ENCODE results near the gene JCAD.
"Not testable (repeated sequence)": the region's sequence is repeated elsewhere in the genome, so short reads cannot be mapped to it uniquely, and the experiment has no call there.

JCAD gene

DNA sequence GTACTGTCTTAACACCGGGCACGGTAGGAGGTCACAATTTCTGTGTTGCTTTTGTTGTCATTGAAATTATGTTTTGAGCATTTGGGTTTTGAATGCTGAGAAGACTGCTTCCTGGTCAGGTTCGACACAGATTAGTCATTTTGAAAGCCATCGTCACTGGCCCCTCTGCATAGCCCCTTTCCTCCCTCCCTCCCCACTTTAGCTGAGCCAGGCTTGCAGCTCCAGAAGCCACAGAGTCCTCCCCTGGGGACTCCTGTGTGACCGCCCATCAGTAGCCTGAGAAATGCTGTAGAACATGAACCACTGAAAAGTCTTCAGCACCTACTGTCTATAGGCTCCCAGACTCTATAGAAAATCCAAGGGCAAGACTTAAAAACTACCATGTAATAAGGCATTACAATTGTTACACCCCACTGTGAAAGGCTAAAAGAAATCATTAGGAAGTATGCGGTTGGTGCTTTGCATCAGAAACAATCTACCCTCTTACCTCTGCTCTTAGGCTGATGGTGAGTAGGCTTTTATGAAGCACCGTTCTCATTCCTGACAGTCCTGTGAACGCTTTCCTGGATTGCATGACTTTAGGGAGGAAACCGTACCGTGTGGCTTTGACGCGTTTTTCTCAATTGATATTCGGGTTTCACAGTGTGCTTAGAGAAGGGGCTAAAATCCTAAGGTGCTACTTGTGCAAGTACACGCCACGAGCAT is 24.8 kb downstream of the JCAD start:
- H3K4me3 ChIP-seq (ENCODE audit: low read length), result no peak overlapping the region

GRCh38 chr10:30032125-30032524 is 27.3 kb downstream of the JCAD start:
- no peak for DNase-seq (ENCODE audit: low read depth, low spot score)
- H3K4me3 ChIP-seq (ENCODE audit: low read length), result no peak overlapping the region

More for the DNA sequence above, 24.8 kb downstream of the JCAD start:
- DNase-seq (ENCODE audit: low read depth, low spot score), result no peak

GRCh38 chr10:30029872-30030256 is 29.5 kb downstream of the JCAD start:
- H3K4me3 ChIP-seq (ENCODE audit: low read length), result no peak overlapping the region

DNA sequence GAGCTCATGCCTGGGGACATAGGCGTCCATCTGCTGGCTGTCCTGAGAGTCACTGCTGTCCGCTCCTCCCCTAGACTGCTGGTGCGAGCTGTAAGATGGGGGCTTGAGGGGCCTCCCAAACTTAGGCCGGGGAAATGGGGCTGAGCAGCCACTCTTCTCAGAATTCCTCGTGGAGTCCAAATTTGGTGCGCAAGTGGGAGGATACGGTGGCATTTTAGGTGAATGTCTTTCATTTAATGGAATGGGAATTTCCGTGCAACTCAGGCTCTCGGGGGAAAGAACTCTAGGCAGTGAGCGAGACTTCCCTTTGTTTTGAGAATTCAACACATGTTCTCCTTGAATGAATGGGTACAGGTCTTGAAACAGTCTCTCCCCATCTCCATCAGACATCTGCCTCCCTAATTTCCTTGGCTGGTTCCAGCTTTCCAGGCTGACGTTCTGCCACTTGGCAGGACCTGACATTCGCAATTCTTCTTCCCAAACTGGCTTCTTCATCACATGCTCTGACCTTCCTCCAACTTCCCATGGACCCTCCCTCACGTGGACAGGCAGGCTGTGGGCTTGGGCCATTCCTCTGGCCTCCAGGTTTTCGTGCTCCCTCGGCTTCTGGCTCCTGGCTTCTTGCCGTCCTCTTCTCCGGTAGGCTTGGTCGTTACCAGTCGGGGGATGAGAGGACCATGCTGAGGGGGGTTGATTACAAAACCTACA is 30.1 kb downstream of the JCAD start:
- H3K4me3 ChIP-seq (ENCODE audit: low read length), result no peak overlapping the region
- DNase-seq (ENCODE audit: low read depth, low spot score), result no peak

More at GRCh38 chr10:30029872-30030256, 29.5 kb downstream of the JCAD start:
- no peak for DNase-seq (ENCODE audit: low read depth, low spot score)

DNA sequence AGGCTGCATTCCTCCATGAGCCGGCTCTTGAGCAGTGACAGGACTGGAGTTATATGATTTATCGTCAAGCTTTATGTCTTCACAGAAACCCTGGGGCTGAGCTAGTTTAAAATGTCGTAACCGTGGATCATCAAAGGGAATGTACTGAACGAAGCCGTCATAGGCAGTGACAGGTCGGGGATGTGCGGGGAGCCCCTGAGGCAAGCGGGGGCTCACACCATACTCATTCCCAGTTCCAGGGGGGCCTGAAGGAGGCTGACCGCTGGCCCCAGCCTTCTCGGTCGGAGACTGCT is 30.7 kb downstream of the JCAD start:
- DNase-seq (ENCODE audit: low read depth, low spot score), result no peak

GRCh38 chr10:30028006-30028737 is 31.2 kb downstream of the JCAD start:
- peak; percentile 33 for DNase-seq (ENCODE audit: low read depth, low spot score)

More for the DNA sequence above, 30.7 kb downstream of the JCAD start:
- no peak overlapping the region for H3K4me3 ChIP-seq (ENCODE audit: low read length)

GRCh38 chr10:30027057-30028005 is 32.1 kb downstream of the JCAD start:
- peak; percentile 97 for DNase-seq (ENCODE audit: low read depth, low spot score)
- peak overlapping the region; percentile 51 for H3K4me3 ChIP-seq (ENCODE audit: low read length)

More at GRCh38 chr10:30028006-30028737, 31.2 kb downstream of the JCAD start:
- H3K4me3 ChIP-seq (ENCODE audit: low read length), result peak overlapping the region; percentile 51

GRCh38 chr10:30026578-30026977 is 32.8 kb downstream of the JCAD start:
- H3K4me3 ChIP-seq (ENCODE audit: low read length), result peak overlapping the region; percentile 30

GRCh38 chr10:30026080-30026479 is 33.3 kb downstream of the JCAD start:
- DNase-seq (ENCODE audit: low read depth, low spot score), result no peak
- no peak overlapping the region for H3K4me3 ChIP-seq (ENCODE audit: low read length)

More at GRCh38 chr10:30026578-30026977, 32.8 kb downstream of the JCAD start:
- no peak for DNase-seq (ENCODE audit: low read depth, low spot score)

- H3K4me3 ChIP-seq (ENCODE audit: low read length), result not testable (repeated sequence)
Observed at GRCh38 chr10:30025428-30025827, 34.0 kb downstream of the JCAD start.

GRCh38 chr10:30022590-30022989 is 36.8 kb downstream of the JCAD start:
- no peak overlapping the region for H3K4me3 ChIP-seq (ENCODE audit: low read length)
- no peak for DNase-seq (ENCODE audit: low read depth, low spot score)

More at GRCh38 chr10:30025428-30025827, 34.0 kb downstream of the JCAD start:
- DNase-seq (ENCODE audit: low read depth, low spot score), result not testable (repeated sequence)

- no peak for DNase-seq (ENCODE audit: low read depth, low spot score)
- no peak overlapping the region for H3K4me3 ChIP-seq (ENCODE audit: low read length)
Observed at GRCh38 chr10:30019468-30019867, 39.9 kb downstream of the JCAD start.

GRCh38 chr10:30018496-30018895 is 40.9 kb downstream of the JCAD start:
- no peak overlapping the region for H3K4me3 ChIP-seq (ENCODE audit: low read length)
- no peak for DNase-seq (ENCODE audit: low read depth, low spot score)

DNA sequence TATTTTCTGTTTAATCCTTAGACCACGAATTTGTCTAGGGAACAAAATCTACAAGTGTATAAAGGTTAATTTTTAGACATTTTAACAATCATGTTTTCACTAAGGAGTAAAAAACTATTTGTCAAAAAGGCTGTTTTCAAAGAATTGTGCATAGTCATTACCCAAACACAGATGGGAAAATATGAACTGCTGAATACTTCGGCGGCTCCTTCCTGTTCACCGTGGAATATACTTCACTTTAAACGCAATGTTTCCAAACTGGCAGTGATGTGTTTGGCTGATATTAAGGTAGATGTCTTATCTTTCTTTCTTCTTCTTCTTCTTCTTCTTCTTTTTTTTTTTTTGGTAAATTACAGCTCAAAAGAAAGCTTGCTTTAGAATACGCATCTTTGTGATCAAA is 41.4 kb downstream of the JCAD start:
- DNase-seq (ENCODE audit: low read depth, low spot score), result no peak

GRCh38 chr10:30017556-30017955 is 41.8 kb downstream of the JCAD start:
- no peak for DNase-seq (ENCODE audit: low read depth, low spot score)
- no peak overlapping the region for H3K4me3 ChIP-seq (ENCODE audit: low read length)

More for the DNA sequence above, 41.4 kb downstream of the JCAD start:
- no peak overlapping the region for H3K4me3 ChIP-seq (ENCODE audit: low read length)

DNA sequence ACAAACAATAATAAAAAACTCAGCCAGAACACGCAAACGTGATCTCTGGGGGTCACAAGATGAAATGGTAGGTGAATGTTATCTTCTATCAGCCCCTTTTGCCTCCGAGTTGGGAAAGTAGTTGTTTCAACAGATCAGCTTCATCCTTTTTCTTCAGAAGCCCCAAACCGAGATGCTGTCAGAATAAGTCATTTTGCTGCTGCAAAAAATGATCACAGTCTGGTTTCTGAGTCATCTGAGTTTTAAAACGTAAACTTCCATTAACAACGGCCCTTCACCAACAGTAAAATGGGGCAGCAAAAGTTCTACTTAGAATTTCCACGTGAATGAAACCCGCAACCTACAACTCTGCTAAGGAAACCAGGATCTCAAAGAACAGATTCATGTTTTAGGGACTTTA is 44.9 kb downstream of the JCAD start:
- DNase-seq (ENCODE audit: low read depth, low spot score), result no peak
- no peak overlapping the region for H3K4me3 ChIP-seq (ENCODE audit: low read length)

GRCh38 chr10:30013757-30014156 is 45.6 kb downstream of the JCAD start:
- DNase-seq (ENCODE audit: low read depth, low spot score), result no peak
- no peak overlapping the region for H3K4me3 ChIP-seq (ENCODE audit: low read length)

- H3K4me3 ChIP-seq (ENCODE audit: low read length), result no peak overlapping the region
- DNase-seq (ENCODE audit: low read depth, low spot score), result no peak
Observed at GRCh38 chr10:30011956-30012647, 47.3 kb downstream of the JCAD start.
